Sigmoid colon (tissue), 4 donors: Measurements from ENCODE around the gene CHL1.

Experiments
- POLR2A ChIP-seq, 2 donors: fragments of 450-650 bp; IDR thresholded peaks; one replicate each; pipeline ENCODE4 v1.6.1; 2016; ENCODE audit warnings: antibody characterized with exemption in 2 of 2, mild to moderate bottlenecking in 2 of 2, moderate library complexity in 2 of 2
- POLR2AphosphoS5 ChIP-seq, 4 donors: sonication (generic); formaldehyde crosslinking; IDR thresholded peaks; one replicate each; pipeline ENCODE4 v1.6.1; 2017; ENCODE audit warnings: antibody characterized with exemption in 4 of 4
- TF ChIP-seq, protein P1 (sequence below), 4 experiments: fragments of 450-650 bp in 3 of 4; fragments of 200-600 bp in 1 of 4; IDR thresholded peaks; one replicate each; pipeline ENCODE4 v1.5.1; 2016 to 2019; ENCODE audit warnings: antibody characterized with exemption in 4 of 4, mild to moderate bottlenecking in 3 of 4, moderate library complexity in 2 of 4

DNA sequence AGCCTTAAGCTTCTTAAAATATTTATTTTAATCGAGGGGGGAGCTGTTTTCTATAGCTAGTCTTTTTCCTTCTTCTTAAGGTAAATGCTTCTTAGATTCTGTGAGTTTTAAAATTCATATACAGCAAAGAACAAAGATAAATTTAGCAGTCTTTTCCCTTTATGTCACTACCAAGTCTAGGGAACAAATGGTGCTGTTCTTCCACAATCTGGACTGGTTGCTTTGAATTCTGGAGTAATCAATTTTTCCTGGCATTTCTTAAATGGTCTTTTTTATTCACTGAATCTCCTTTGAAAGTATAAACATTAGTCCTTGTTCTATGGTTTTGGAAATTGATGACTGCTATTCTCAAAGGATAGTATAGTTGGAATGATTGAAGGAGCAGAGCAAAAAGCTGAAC, 82.8 kb downstream of the CHL1 start:
- TF ChIP-seq POLR2AphosphoS5 (IDR thresholded peaks at IDR 0.05) (no peak), POLR2A (IDR thresholded peaks at IDR 0.05) (no peak)
- TF ChIP-seq, protein P1, sequence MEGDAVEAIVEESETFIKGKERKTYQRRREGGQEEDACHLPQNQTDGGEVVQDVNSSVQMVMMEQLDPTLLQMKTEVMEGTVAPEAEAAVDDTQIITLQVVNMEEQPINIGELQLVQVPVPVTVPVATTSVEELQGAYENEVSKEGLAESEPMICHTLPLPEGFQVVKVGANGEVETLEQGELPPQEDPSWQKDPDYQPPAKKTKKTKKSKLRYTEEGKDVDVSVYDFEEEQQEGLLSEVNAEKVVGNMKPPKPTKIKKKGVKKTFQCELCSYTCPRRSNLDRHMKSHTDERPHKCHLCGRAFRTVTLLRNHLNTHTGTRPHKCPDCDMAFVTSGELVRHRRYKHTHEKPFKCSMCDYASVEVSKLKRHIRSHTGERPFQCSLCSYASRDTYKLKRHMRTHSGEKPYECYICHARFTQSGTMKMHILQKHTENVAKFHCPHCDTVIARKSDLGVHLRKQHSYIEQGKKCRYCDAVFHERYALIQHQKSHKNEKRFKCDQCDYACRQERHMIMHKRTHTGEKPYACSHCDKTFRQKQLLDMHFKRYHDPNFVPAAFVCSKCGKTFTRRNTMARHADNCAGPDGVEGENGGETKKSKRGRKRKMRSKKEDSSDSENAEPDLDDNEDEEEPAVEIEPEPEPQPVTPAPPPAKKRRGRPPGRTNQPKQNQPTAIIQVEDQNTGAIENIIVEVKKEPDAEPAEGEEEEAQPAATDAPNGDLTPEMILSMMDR (IDR thresholded peaks at IDR 0.05), result no peak
